Measurements from ENCODE around the gene MS4A5. TPM values are rescaled to one million over a fixed set of nuclear protein-coding genes. Genes with fewer than 3 reads are reported as not detected.

Gene MS4A5
- total and polyA plus RNA-seq, 12 donors: not detected

GRCh38 chr11:60469723-60470122, 40.4 kb downstream of the MS4A5 start:
- 58 to 61% methylated on average over 2 of the region's 2 CpGs for WGBS, 2 donors

GRCh38 chr11:60477035-60477445, 47.7 kb downstream of the MS4A5 start:
- H3K27ac ChIP-seq: peak overlapping the region in 1 of 10 donors; percentile 73
- H3K4me3 ChIP-seq: no peak overlapping the region
- H3K27me3 ChIP-seq: no peaks in the 10 kb centered on the region
- TF ChIP-seq CTCF (IDR thresholded peaks at IDR 0.05): no peak
- H3K9me3 ChIP-seq: peaks cover 0 to 4% (median 0%) of the 10 kb centered on the region in 11 donors
- DNase-seq (no peak), ATAC-seq (peak in 3 of 8 donors; percentile 38 to 62 (median 53))
- intact Hi-C loops (cut with DNase I): loop anchor here in 1 of 10 donors (10.0 kb wide), 1 partner anchor 62 kb away; no protein-coding TSS in a partner anchor
- 43 to 58% methylated on average over 6 of the region's 6 CpGs for WGBS, 2 donors
- no peaks in the 10 kb centered on the region for H3K36me3 ChIP-seq
- peaks cover 0 to under 1% (median 0%) of the 10 kb centered on the region in 9 donors for H3K4me1 ChIP-seq

More at GRCh38 chr11:60469723-60470122, 40.4 kb downstream of the MS4A5 start:
- peaks cover 0 to 6% (median 0%) of the 10 kb centered on the region in 9 donors for H3K4me1 ChIP-seq
- H3K27me3 ChIP-seq: no peaks in the 10 kb centered on the region
- no peak overlapping the region for H3K27ac ChIP-seq
- peaks cover 0 to 4% (median 0%) of the 10 kb centered on the region in 11 donors for H3K9me3 ChIP-seq
- no peak for TF ChIP-seq CTCF (IDR thresholded peaks at IDR 0.05)
- ATAC-seq: no peak
- intact Hi-C loops (cut with DNase I): loop anchor here in 1 of 10 donors (10.0 kb wide), 1 partner anchor 55 kb away; no protein-coding TSS in a partner anchor
- no peak for DNase-seq
- H3K36me3 ChIP-seq: no peaks in the 10 kb centered on the region
- no peak overlapping the region for H3K4me3 ChIP-seq

- Histone ChIP-seq H3K9me3 (no peaks in the 10 kb centered on the region), H3K4me1 (peaks cover 0 to 7% (median 0%) of the 10 kb centered on the region in 9 donors), H3K4me3 (no peak overlapping the region), H3K36me3 (no peaks in the 10 kb centered on the region), H3K27me3 (no peaks in the 10 kb centered on the region), H3K27ac (peak overlapping the region in 1 of 10 donors; percentile 10)
- intact Hi-C loops (cut with DNase I): no loop called here
- ATAC-seq: peak in 4 of 8 donors; percentile 33 to 52 (median 38)
- no peak for TF ChIP-seq CTCF (IDR thresholded peaks at IDR 0.05)
- WGBS, 2 donors: 27 to 30% methylated on average over 2 of the region's 2 CpGs
- DNase-seq: no peak
These were observed 53.0 kb downstream of the MS4A5 start for GRCh38 chr11:60482361-60482760.

DNA sequence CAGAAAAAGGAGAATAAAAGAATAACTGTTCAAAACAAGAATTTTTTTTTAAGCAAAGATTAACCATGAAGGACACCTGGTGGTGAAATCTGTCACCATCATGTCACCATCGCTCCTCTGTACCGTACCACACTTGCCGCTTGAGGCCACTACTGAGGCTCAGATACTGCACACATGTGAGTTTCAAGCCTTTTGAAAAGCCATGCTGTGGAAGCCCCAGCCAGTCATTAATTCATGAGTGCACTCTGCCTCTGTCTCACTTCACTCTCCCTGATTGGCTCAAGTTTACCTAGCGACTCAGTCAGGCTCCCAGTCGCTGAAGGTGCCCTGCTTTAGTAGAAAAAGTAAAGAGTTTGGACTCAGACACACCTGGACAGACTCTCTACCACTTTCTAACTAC, 56.6 kb downstream of the MS4A5 start:
- peak in 2 of 9 donors; percentile 11 to 41 for TF ChIP-seq CTCF (IDR thresholded peaks at IDR 0.05)
- Histone ChIP-seq H3K4me1 (peaks cover 0 to 7% (median 0%) of the 10 kb centered on the region in 9 donors), H3K27me3 (peaks cover 0 to 7% (median 0%) of the 10 kb centered on the region in 7 donors), H3K27ac (no peak overlapping the region), H3K36me3 (no peaks in the 10 kb centered on the region), H3K9me3 (no peaks in the 10 kb centered on the region), H3K4me3 (no peak overlapping the region)
- 63 to 65% methylated on average over 5 of the region's 5 CpGs for WGBS, 2 donors
- DNase-seq (no peak), ATAC-seq (no peak)
- intact Hi-C loops (cut with DNase I): no loop called here
